Stomach smooth muscle (tissue), 2 donors: ENCODE measurements around the gene CXXC5.
A peak's percentile ranks its signal among the peaks of the same experiment; 100 is the strongest.
"Not testable (repeated sequence)": the region's sequence is repeated elsewhere in the genome, so short reads cannot be mapped to it uniquely, and the experiment has no call there.

Experiments used
- H3K27ac ChIP-seq: one replicate; pipeline ENCODE4 v1.7.0; 2013; ENCODE audit warnings: mild to moderate bottlenecking, low read length, inconsistent platforms
- H3K27me3 ChIP-seq, 2 donors: one replicate each; pipeline ENCODE4 v1.7.0; 2013; ENCODE audit warnings: low read length in 2 of 2; ENCODE audit not compliant: insufficient read depth in 2 of 2, control insufficient read depth in 1 of 2
- H3K36me3 ChIP-seq, 2 donors: one replicate each; pipeline ENCODE4 v1.7.0; 2013; ENCODE audit warnings: low read length in 2 of 2; ENCODE audit not compliant: control insufficient read depth in 2 of 2, insufficient read depth in 2 of 2
- H3K4me1 ChIP-seq: one replicate; pipeline ENCODE4 v1.7.0; 2013; ENCODE audit warnings: low read length; ENCODE audit not compliant: control insufficient read depth, insufficient read depth
- H3K4me3 ChIP-seq, 2 donors: one replicate each; pipeline ENCODE4 v1.7.0; 2013; ENCODE audit warnings: low read length in 2 of 2
- H3K9ac ChIP-seq, 2 donors: one replicate each; pipeline ENCODE4 v1.7.0; 2013; ENCODE audit warnings: low read length in 2 of 2, mild to moderate bottlenecking in 1 of 2
- H3K9me3 ChIP-seq, 2 donors: one replicate each; pipeline ENCODE4 v1.7.0; 2013; ENCODE audit warnings: low read length in 2 of 2; ENCODE audit not compliant: control insufficient read depth in 2 of 2
- donor health status: healthy.
- donor health status: Pancreatic carcinoma.

CXXC5 gene

GRCh38 chr5:139709582-139710318, 61.6 kb downstream of the CXXC5 start:
- Histone ChIP-seq H3K4me3 (peak overlapping the region in 1 of 2 donors; percentile 55), H3K27ac (no peak overlapping the region), H3K27me3 (peaks cover 0 to 2% of the 10 kb centered on the region in 2 donors), H3K4me1 (peaks cover 31% of the 10 kb centered on the region), H3K9me3 (no peaks in the 10 kb centered on the region), H3K36me3 (no peaks in the 10 kb centered on the region), H3K9ac (peak overlapping the region in 1 of 2 donors; percentile 25)

- peak overlapping the region; percentile 54 to 75 for H3K4me3 ChIP-seq
- H3K27me3 ChIP-seq, result peaks cover 0 to 2% of the 10 kb centered on the region in 2 donors
- H3K36me3 ChIP-seq, result no peaks in the 10 kb centered on the region
- H3K9ac ChIP-seq, result no peak overlapping the region
- no peaks in the 10 kb centered on the region for H3K9me3 ChIP-seq
- H3K27ac ChIP-seq, result no peak overlapping the region
- peaks cover 31% of the 10 kb centered on the region for H3K4me1 ChIP-seq
These were observed 62.3 kb downstream of the CXXC5 start for GRCh38 chr5:139710319-139711066.

GRCh38 chr5:139711067-139711905, 63.1 kb downstream of the CXXC5 start:
- H3K4me3 ChIP-seq, result peak overlapping the region; percentile 75 to 82
- no peak overlapping the region for H3K27ac ChIP-seq
- no peaks in the 10 kb centered on the region for H3K9me3 ChIP-seq
- no peaks in the 10 kb centered on the region for H3K36me3 ChIP-seq
- H3K4me1 ChIP-seq, result peaks cover 31% of the 10 kb centered on the region
- peak overlapping the region; percentile 52 to 55 for H3K9ac ChIP-seq
- peaks cover 0 to 2% of the 10 kb centered on the region in 2 donors for H3K27me3 ChIP-seq

GRCh38 chr5:139711906-139712224, 63.7 kb downstream of the CXXC5 start:
- peaks cover 31% of the 10 kb centered on the region for H3K4me1 ChIP-seq
- H3K9me3 ChIP-seq, result no peaks in the 10 kb centered on the region
- peaks cover 0 to 2% of the 10 kb centered on the region in 2 donors for H3K27me3 ChIP-seq
- H3K9ac ChIP-seq, result peak overlapping the region; percentile 52 to 55
- no peak overlapping the region for H3K27ac ChIP-seq
- H3K4me3 ChIP-seq, result peak overlapping the region; percentile 75 to 82
- H3K36me3 ChIP-seq, result no peaks in the 10 kb centered on the region

- Histone ChIP-seq H3K4me1 (peaks cover 31% of the 10 kb centered on the region), H3K36me3 (no peaks in the 10 kb centered on the region), H3K9ac (no peak overlapping the region), H3K27me3 (peaks cover 0 to 2% of the 10 kb centered on the region in 2 donors), H3K4me3 (no peak overlapping the region), H3K9me3 (no peaks in the 10 kb centered on the region), H3K27ac (no peak overlapping the region)
These were observed 64.3 kb downstream of the CXXC5 start for GRCh38 chr5:139712412-139712811.

GRCh38 chr5:139713898-139714297, 65.7 kb downstream of the CXXC5 start:
- H3K27me3 ChIP-seq, H3K4me3 ChIP-seq, H3K27ac ChIP-seq, H3K9ac ChIP-seq, H3K9me3 ChIP-seq, H3K36me3 ChIP-seq: not testable (repeated sequence)
- H3K4me1 ChIP-seq, result peaks cover 24% of the 10 kb centered on the region

- no peak overlapping the region for H3K4me3 ChIP-seq
- H3K9me3 ChIP-seq, result no peaks in the 10 kb centered on the region
- no peak overlapping the region for H3K9ac ChIP-seq
- no peaks in the 10 kb centered on the region for H3K36me3 ChIP-seq
- H3K27ac ChIP-seq, result no peak overlapping the region
- peaks cover 3% of the 10 kb centered on the region for H3K4me1 ChIP-seq
- no peaks in the 10 kb centered on the region for H3K27me3 ChIP-seq
These were observed 69.1 kb downstream of the CXXC5 start for GRCh38 chr5:139717221-139717620.

GRCh38 chr5:139718403-139718802, 70.3 kb downstream of the CXXC5 start:
- not testable (repeated sequence) for H3K9ac ChIP-seq

GRCh38 chr5:139719970-139720369, 71.8 kb downstream of the CXXC5 start:
- not testable (repeated sequence) for H3K27me3 ChIP-seq, H3K4me3 ChIP-seq, H3K27ac ChIP-seq, H3K9me3 ChIP-seq, H3K4me1 ChIP-seq, H3K36me3 ChIP-seq, H3K9ac ChIP-seq

More at GRCh38 chr5:139718403-139718802, 70.3 kb downstream of the CXXC5 start:
- H3K9me3 ChIP-seq, H3K27me3 ChIP-seq, H3K27ac ChIP-seq, H3K4me1 ChIP-seq, H3K36me3 ChIP-seq, H3K4me3 ChIP-seq: not testable (repeated sequence)

- no peaks in the 10 kb centered on the region for H3K36me3 ChIP-seq
- no peak overlapping the region for H3K9ac ChIP-seq
- no peak overlapping the region for H3K27ac ChIP-seq
- H3K9me3 ChIP-seq, result no peaks in the 10 kb centered on the region
- no peak overlapping the region for H3K4me3 ChIP-seq
- H3K27me3 ChIP-seq, result no peaks in the 10 kb centered on the region
- H3K4me1 ChIP-seq, result peaks cover 10% of the 10 kb centered on the region
These were observed 75.9 kb downstream of the CXXC5 start for GRCh38 chr5:139723986-139724587.
